HG03045 (cell line): ENCODE results near the gene TMEM52B.

ENCODE experiments used
- ATAC-seq: cut with Tn5 transposase; IDR thresholded peaks from one replicate; pipeline ENCODE4 v1.9.1; 2021; ENCODE audit warnings: mild to moderate bottlenecking, moderate library complexity; ENCODE audit not compliant: unreplicated experiment

The TMEM52B gene

GRCh38 chr12:10238526-10238925 lies 59.7 kb downstream of the TMEM52B start:
- no peak for ATAC-seq

GRCh38 chr12:10241290-10241689 lies 62.5 kb downstream of the TMEM52B start:
- no peak for ATAC-seq
